ENCODE data around the gene RFX4. TPM values are rescaled to one million over a fixed set of nuclear protein-coding genes. Genes with fewer than 3 reads are reported as not detected.
A peak's percentile ranks its signal among the peaks of the same experiment; 100 is the strongest.

RFX4 gene
- polyA plus RNA-seq, 6 donors from 2014 or later, result not detected

- Mint-ChIP-seq H3K36me3 (no peaks in the 10 kb centered on the region), H3K4me3 (no peak overlapping the region), H3K4me1 (no peaks in the 10 kb centered on the region), H3K27ac (peak overlapping the region in 2 of 6 donors; percentile 24 to 59), H3K9me3 (peaks cover 0 to 8% (median 1%) of the 10 kb centered on the region in 7 donors), H3K27me3 (peaks cover 29 to 48% (median 39%) of the 10 kb centered on the region in 3 donors)
- DNase-seq (no peak), ATAC-seq (ENCODE audit: low read depth in 2 of 2) (no peak)
These were observed 110.4 kb downstream of the RFX4 start for GRCh38 chr12:106692896-106693820.

- Mint-ChIP-seq H3K27me3 (peaks cover 24 to 35% (median 32%) of the 10 kb centered on the region in 3 donors), H3K9me3 (peaks cover 4 to 25% (median 6%) of the 10 kb centered on the region in 7 donors), H3K36me3 (peaks cover 2 to 16% of the 10 kb centered on the region in 2 donors), H3K4me3 (no peak overlapping the region), H3K27ac (no peak overlapping the region), H3K4me1 (no peaks in the 10 kb centered on the region)
- no peak for ATAC-seq (ENCODE audit: low read depth in 2 of 2)
- no peak for DNase-seq
These were observed 113.3 kb downstream of the RFX4 start for GRCh38 chr12:106696071-106696470.

- ATAC-seq (ENCODE audit: low read depth in 2 of 2), result no peak
- peak overlapping the region in 1 of 8 donors; percentile 17 for H3K4me3 Mint-ChIP-seq
- peaks cover 7 to 23% of the 10 kb centered on the region in 2 donors for H3K36me3 Mint-ChIP-seq
- peaks cover 21 to 39% (median 36%) of the 10 kb centered on the region in 3 donors for H3K27me3 Mint-ChIP-seq
- no peak overlapping the region for H3K27ac Mint-ChIP-seq
- H3K4me1 Mint-ChIP-seq, result no peaks in the 10 kb centered on the region
- H3K9me3 Mint-ChIP-seq, result peaks cover 6 to 33% (median 11%) of the 10 kb centered on the region in 7 donors
- DNase-seq, result no peak
These were observed 114.0 kb downstream of the RFX4 start for GRCh38 chr12:106696681-106697417.

GRCh38 chr12:106704081-106704480 is 121.3 kb downstream of the RFX4 start:
- H3K27me3 Mint-ChIP-seq, result peaks cover 0 to 8% (median 8%) of the 10 kb centered on the region in 3 donors
- H3K4me1 Mint-ChIP-seq, result no peaks in the 10 kb centered on the region
- no peak overlapping the region for H3K4me3 Mint-ChIP-seq
- DNase-seq (no peak), ATAC-seq (ENCODE audit: low read depth in 2 of 2) (no peak)
- H3K27ac Mint-ChIP-seq, result no peak overlapping the region
- H3K9me3 Mint-ChIP-seq, result peaks cover 4 to 37% (median 14%) of the 10 kb centered on the region in 7 donors
- H3K36me3 Mint-ChIP-seq, result peaks cover 7 to 16% of the 10 kb centered on the region in 2 donors

- Mint-ChIP-seq H3K36me3 (peaks cover 7 to 8% of the 10 kb centered on the region in 2 donors), H3K27ac (no peak overlapping the region), H3K9me3 (peaks cover 4 to 22% (median 14%) of the 10 kb centered on the region in 7 donors), H3K4me1 (no peaks in the 10 kb centered on the region), H3K4me3 (no peak overlapping the region), H3K27me3 (peaks cover 0 to 12% (median 7%) of the 10 kb centered on the region in 3 donors)
- ATAC-seq (ENCODE audit: low read depth in 2 of 2), result no peak
- no peak for DNase-seq
These were observed 123.2 kb downstream of the RFX4 start for GRCh38 chr12:106705971-106706370.

- no peak for ATAC-seq (ENCODE audit: low read depth in 2 of 2)
- Mint-ChIP-seq H3K36me3 (no peaks in the 10 kb centered on the region), H3K27me3 (peaks cover 15 to 22% (median 17%) of the 10 kb centered on the region in 3 donors), H3K4me1 (no peaks in the 10 kb centered on the region), H3K27ac (no peak overlapping the region), H3K4me3 (no peak overlapping the region), H3K9me3 (no peaks in the 10 kb centered on the region)
- no peak for DNase-seq
These were observed 126.3 kb downstream of the RFX4 start for GRCh38 chr12:106709068-106709511.

- Mint-ChIP-seq H3K9me3 (no peaks in the 10 kb centered on the region), H3K27ac (no peak overlapping the region), H3K36me3 (no peaks in the 10 kb centered on the region), H3K4me1 (no peaks in the 10 kb centered on the region), H3K4me3 (no peak overlapping the region), H3K27me3 (peaks cover 17 to 22% (median 22%) of the 10 kb centered on the region in 3 donors)
- no peak for ATAC-seq (ENCODE audit: low read depth in 2 of 2)
- no peak for DNase-seq
These were observed 127.5 kb downstream of the RFX4 start for GRCh38 chr12:106710143-106710893.

- H3K36me3 Mint-ChIP-seq, result no peaks in the 10 kb centered on the region
- no peaks in the 10 kb centered on the region for H3K4me1 Mint-ChIP-seq
- H3K27me3 Mint-ChIP-seq, result peaks cover 17 to 28% (median 27%) of the 10 kb centered on the region in 3 donors
- no peaks in the 10 kb centered on the region for H3K9me3 Mint-ChIP-seq
- H3K27ac Mint-ChIP-seq, result no peak overlapping the region
- DNase-seq, result no peak
- no peak for ATAC-seq (ENCODE audit: low read depth in 2 of 2)
- H3K4me3 Mint-ChIP-seq, result no peak overlapping the region
These were observed 128.5 kb downstream of the RFX4 start for GRCh38 chr12:106711316-106711715.

- DNase-seq, result no peak
- no peaks in the 10 kb centered on the region for H3K4me1 Mint-ChIP-seq
- H3K27me3 Mint-ChIP-seq, result peaks cover 25 to 39% (median 36%) of the 10 kb centered on the region in 3 donors
- no peak overlapping the region for H3K4me3 Mint-ChIP-seq
- no peak overlapping the region for H3K27ac Mint-ChIP-seq
- H3K36me3 Mint-ChIP-seq, result no peaks in the 10 kb centered on the region
- no peaks in the 10 kb centered on the region for H3K9me3 Mint-ChIP-seq
- ATAC-seq (ENCODE audit: low read depth in 2 of 2), result no peak
These were observed 130.0 kb downstream of the RFX4 start for GRCh38 chr12:106712768-106713167.

- no peak overlapping the region for H3K4me3 Mint-ChIP-seq
- peaks cover 0 to 4% (median 0%) of the 10 kb centered on the region in 7 donors for H3K9me3 Mint-ChIP-seq
- H3K27me3 Mint-ChIP-seq, result peaks cover 32 to 57% (median 53%) of the 10 kb centered on the region in 3 donors
- ATAC-seq (ENCODE audit: low read depth in 2 of 2) (no peak), DNase-seq (no peak)
- no peaks in the 10 kb centered on the region for H3K36me3 Mint-ChIP-seq
- H3K4me1 Mint-ChIP-seq, result no peaks in the 10 kb centered on the region
- H3K27ac Mint-ChIP-seq, result no peak overlapping the region
These were observed 132.1 kb downstream of the RFX4 start for GRCh38 chr12:106714926-106715325.

GRCh38 chr12:106715582-106715981 is 132.8 kb downstream of the RFX4 start:
- Mint-ChIP-seq H3K27ac (no peak overlapping the region), H3K4me1 (no peaks in the 10 kb centered on the region), H3K9me3 (peaks cover 0 to 4% (median 0%) of the 10 kb centered on the region in 7 donors), H3K36me3 (no peaks in the 10 kb centered on the region), H3K27me3 (peaks cover 32 to 59% (median 57%) of the 10 kb centered on the region in 3 donors), H3K4me3 (no peak overlapping the region)
- DNase-seq (no peak), ATAC-seq (ENCODE audit: low read depth in 2 of 2) (no peak)

- Mint-ChIP-seq H3K27ac (no peak overlapping the region), H3K27me3 (peaks cover 35 to 71% (median 55%) of the 10 kb centered on the region in 3 donors), H3K9me3 (peaks cover 0 to 4% (median 0%) of the 10 kb centered on the region in 7 donors), H3K36me3 (no peaks in the 10 kb centered on the region), H3K4me1 (no peaks in the 10 kb centered on the region), H3K4me3 (no peak overlapping the region)
- ATAC-seq (ENCODE audit: low read depth in 2 of 2), result no peak
- DNase-seq, result no peak
These were observed 134.9 kb downstream of the RFX4 start for GRCh38 chr12:106717673-106718072.

- Mint-ChIP-seq H3K9me3 (peaks cover 0 to 4% (median 0%) of the 10 kb centered on the region in 7 donors), H3K36me3 (no peaks in the 10 kb centered on the region), H3K27me3 (peaks cover 38 to 81% (median 64%) of the 10 kb centered on the region in 3 donors), H3K4me1 (no peaks in the 10 kb centered on the region), H3K4me3 (no peak overlapping the region), H3K27ac (no peak overlapping the region)
- no peak for DNase-seq
- ATAC-seq (ENCODE audit: low read depth in 2 of 2), result no peak
These were observed 137.1 kb downstream of the RFX4 start for GRCh38 chr12:106719879-106720278.
